CD14-positive monocyte (primary cell): ENCODE measurements around the gene CREG2. TPM values are rescaled to one million over a fixed set of nuclear protein-coding genes. Genes with fewer than 3 reads are reported as not detected.
A peak's percentile ranks its signal among the peaks of the same experiment; 100 is the strongest.

Source experiments
- DNase-seq, 3 donors: peaks; one replicate each; pipeline ENCODE4 v3.0.0-alpha.2; 2011 to 2022
- H2AFZ ChIP-seq: 2 replicates; pipeline ENCODE4 v1.6.0; 2012; ENCODE audit warnings: mild to moderate bottlenecking, low read depth, low read length, inconsistent platforms; ENCODE audit not compliant: insufficient read depth, poor library complexity, severe bottlenecking
- H3K27ac ChIP-seq, 2 donors: 1 replicate in 1 of 2; 2 replicates in 1 of 2; pipeline ENCODE4 v1.5.1; 2012 to 2013; ENCODE audit warnings: low read length in 2 of 2, control low read depth in 1 of 2, inconsistent platforms in 1 of 2, low read depth in 1 of 2, mild to moderate bottlenecking in 1 of 2
- H3K27me3 ChIP-seq, 2 donors: one replicate each; pipeline versions ENCODE4 v1.6.0 to v1.6.1; 2011 to 2013; ENCODE audit warnings: low read length in 2 of 2; ENCODE audit not compliant: control insufficient read depth in 2 of 2, insufficient read depth in 2 of 2
- H3K36me3 ChIP-seq, 2 donors: replicated peaks in 1 of 2; 1 replicate in 1 of 2; 2 replicates in 1 of 2; pipeline versions ENCODE4 v1.5.1 to v1.6.1; 2012 to 2013; ENCODE audit warnings: low read length in 2 of 2, control low read depth in 1 of 2, inconsistent platforms in 1 of 2, mild to moderate bottlenecking in 1 of 2; ENCODE audit not compliant: insufficient read depth in 2 of 2, control insufficient read depth in 1 of 2
- H3K4me1 ChIP-seq, 2 donors: 1 replicate in 1 of 2; 2 replicates in 1 of 2; pipeline versions ENCODE4 v1.5.1 to v1.6.1; 2012 to 2013; ENCODE audit warnings: low read length in 2 of 2, control low read depth in 1 of 2, inconsistent platforms in 1 of 2, mild to moderate bottlenecking in 1 of 2, moderate library complexity in 1 of 2; ENCODE audit not compliant: insufficient read depth in 2 of 2, control insufficient read depth in 1 of 2
- H3K4me2 ChIP-seq: replicated peaks from 2 replicates; pipeline ENCODE3; 2012; ENCODE audit warnings: low read length, moderate library complexity, mild to moderate bottlenecking; ENCODE audit not compliant: poor library complexity, severe bottlenecking; ENCODE audit errors: extremely low read depth
- H3K4me3 ChIP-seq, 3 experiments: fragments of 200-600 bp in 1 of 3; sonication (generic) in 1 of 3; replicated peaks in 1 of 3; 1 replicate in 2 of 3; 2 replicates in 1 of 3; pipeline ENCODE4 v1.5.1; 2011 to 2013; ENCODE audit warnings: low read length in 3 of 3, mild to moderate bottlenecking in 3 of 3, control low read depth in 2 of 3, low read depth in 2 of 3, inconsistent platforms in 1 of 3, moderate library complexity in 1 of 3
- H3K79me2 ChIP-seq: 2 replicates; pipeline ENCODE4 v1.6.0; 2012; ENCODE audit warnings: mild to moderate bottlenecking, control low read depth, inconsistent platforms, low read length, moderate library complexity; ENCODE audit not compliant: insufficient read depth
- H3K9ac ChIP-seq: 2 replicates; pipeline ENCODE4 v1.6.0; 2017; ENCODE audit warnings: low read length, mild to moderate bottlenecking; ENCODE audit not compliant: insufficient read depth, poor library complexity, severe bottlenecking
- H3K9me3 ChIP-seq, 2 donors: replicated peaks in 1 of 2; 1 replicate in 1 of 2; 2 replicates in 1 of 2; pipeline versions ENCODE4 v1.5.1 to v1.6.1; 2012 to 2013; ENCODE audit warnings: low read length in 2 of 2, control low read depth in 1 of 2; ENCODE audit not compliant: control insufficient read depth in 1 of 2, insufficient read depth in 1 of 2
- H4K20me1 ChIP-seq: 2 replicates; pipeline ENCODE4 v1.6.0; 2012; ENCODE audit warnings: mild to moderate bottlenecking, low read length, control low read depth, moderate library complexity; ENCODE audit not compliant: insufficient read depth
- H3K27ac Mint-ChIP-seq, 7 donors: one replicate each; pipeline ENCODE4 v1.8.0; 2020; ENCODE audit warnings: mild to moderate bottlenecking in 7 of 7, mixed read lengths in 7 of 7, moderate library complexity in 6 of 7, inconsistent platforms in 2 of 7
- H3K27me3 Mint-ChIP-seq, 3 donors: one replicate each; pipeline ENCODE4 v1.8.0; 2021 to 2022; ENCODE audit warnings: low read depth in 3 of 3, mild to moderate bottlenecking in 3 of 3, mixed read lengths in 3 of 3, moderate library complexity in 3 of 3, inconsistent platforms in 1 of 3
- H3K36me3 Mint-ChIP-seq, 2 donors: one replicate each; pipeline ENCODE4 v1.8.0; 2020; ENCODE audit warnings: mixed read lengths in 2 of 2, inconsistent platforms in 1 of 2, mild to moderate bottlenecking in 1 of 2
- H3K4me1 Mint-ChIP-seq: one replicate; pipeline ENCODE4 v1.8.0; 2020; ENCODE audit warnings: mild to moderate bottlenecking, mixed read lengths
- H3K4me3 Mint-ChIP-seq, 2 donors: one replicate each; pipeline ENCODE4 v1.8.0; 2020; ENCODE audit warnings: mild to moderate bottlenecking in 2 of 2, mixed read lengths in 2 of 2, moderate library complexity in 1 of 2
- H3K9me3 Mint-ChIP-seq, 7 donors: one replicate each; pipeline ENCODE4 v1.8.0; 2020 to 2022; ENCODE audit warnings: mixed read lengths in 7 of 7, mild to moderate bottlenecking in 6 of 7, moderate library complexity in 6 of 7, inconsistent platforms in 2 of 7
- CTCF ChIP-seq: fragments of 200-600 bp; IDR thresholded peaks from one replicate; pipeline ENCODE4 v1.8.0; 2022; ENCODE audit warnings: antibody characterized with exemption, mild to moderate bottlenecking
- WGBS: methylation state at CpG from one replicate; pipeline ENCODE4 v1.1.5; 2013; ENCODE audit warnings: missing lambda C conversion rate; ENCODE audit not compliant: insufficient coverage; 5-methylcytosine and 5-hydroxymethylcytosine counted together
- intact Hi-C, 2 donors: fragments of 100-400 bp; cut with micrococcal nuclease; formaldehyde crosslinking; loops; one replicate each; pipeline versions ENCODE4 v1.15.0 to v1.15.1; 2023
- polyA plus RNA-seq, 3 donors: library from polyadenylated mRNA; depleted of rRNA in 1 of 3; unstranded in 2 of 3; stranded (reverse) in 1 of 3; fragments of 300-500 nt in 2 of 3; fragments of >200 nt in 1 of 3; fragmentation: Illumina TruSeq in 2 of 3; gene quantifications; 1 replicate in 2 of 3; 2 replicates in 1 of 3; pipeline ENCODE4 v1.2.3, GENCODE V29; 2012 to 2021

Gene CREG2
- polyA plus RNA-seq, 3 donors, result not detected

DNA sequence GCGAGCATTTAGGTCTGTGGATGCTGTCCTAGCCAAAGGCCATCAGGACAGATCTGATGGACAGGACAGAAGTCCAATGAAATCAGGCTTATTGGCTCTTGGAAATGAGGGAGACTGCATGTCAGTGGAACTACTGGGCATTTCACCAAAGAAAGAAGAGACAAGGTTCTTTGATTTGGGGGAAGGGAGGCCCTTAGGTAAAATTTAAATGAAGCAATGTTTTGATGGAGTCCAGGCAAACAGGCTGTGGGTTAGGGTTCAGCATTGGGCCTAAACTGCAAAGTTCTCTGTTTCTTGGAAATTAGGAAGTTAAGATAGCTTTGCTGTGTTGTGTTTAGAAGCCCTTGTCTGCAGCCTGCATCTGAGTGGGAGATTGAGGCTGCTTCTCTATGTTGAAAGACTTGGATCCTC is 47.2 kb downstream of the CREG2 start:
- H3K9me3 ChIP-seq, result no peaks in the 10 kb centered on the region
- intact Hi-C loops, result loop anchor here in 1 of 2 donors (10.0 kb wide), 2 partner anchors 65 to 165 kb away; no protein-coding TSS in a partner anchor
- DNase-seq, result peak in 2 of 3 donors; percentile 11 to 35
- Mint-ChIP-seq H3K4me3 (peak overlapping the region in 1 of 2 donors; percentile 51), H3K9me3 (peaks cover 0 to 2% (median 0%) of the 10 kb centered on the region in 7 donors), H3K36me3 (no peaks in the 10 kb centered on the region), H3K27me3 (peaks cover 0 to 8% (median 7%) of the 10 kb centered on the region in 3 donors), H3K27ac (peak overlapping the region; percentile 54 to 84 (median 62)), H3K4me1 (peaks cover 25% of the 10 kb centered on the region)
- peaks cover 26 to 31% of the 10 kb centered on the region in 2 donors for H3K4me1 ChIP-seq
- no peak overlapping the region for H3K9ac ChIP-seq
- no peaks in the 10 kb centered on the region for H3K79me2 ChIP-seq
- peak overlapping the region; percentile 32 for H2AFZ ChIP-seq
- H3K36me3 ChIP-seq, result no peaks in the 10 kb centered on the region
- H3K27me3 ChIP-seq, result no peaks in the 10 kb centered on the region
- TF ChIP-seq CTCF, result no peak
- 100% methylated on average over 1 of the region's 1 CpG for WGBS
- H4K20me1 ChIP-seq, result no peaks in the 10 kb centered on the region
- H3K4me2 ChIP-seq, result no peak overlapping the region
- peak overlapping the region in 1 of 2 donors; percentile 58 for H3K27ac ChIP-seq
- no peak overlapping the region for H3K4me3 ChIP-seq

- H3K9ac ChIP-seq, result no peak overlapping the region
- H3K79me2 ChIP-seq, result no peaks in the 10 kb centered on the region
- H3K4me1 ChIP-seq, result peaks cover 26 to 31% of the 10 kb centered on the region in 2 donors
- DNase-seq, result no peak
- no peak overlapping the region for H2AFZ ChIP-seq
- H3K27ac ChIP-seq, result no peak overlapping the region
- H3K36me3 Mint-ChIP-seq, result no peaks in the 10 kb centered on the region
- intact Hi-C loops, result no loop called here
- peaks cover 0 to 8% (median 7%) of the 10 kb centered on the region in 3 donors for H3K27me3 Mint-ChIP-seq
- H3K4me2 ChIP-seq, result no peak overlapping the region
- H3K27ac Mint-ChIP-seq, result no peak overlapping the region
- H3K27me3 ChIP-seq, result no peaks in the 10 kb centered on the region
- H3K4me3 Mint-ChIP-seq, result no peak overlapping the region
- no peaks in the 10 kb centered on the region for H3K36me3 ChIP-seq
- WGBS, result 92% methylated on average over 2 of the region's 4 CpGs
- H3K4me3 ChIP-seq, result no peak overlapping the region
- H3K9me3 ChIP-seq, result no peaks in the 10 kb centered on the region
- H3K4me1 Mint-ChIP-seq, result peaks cover 25% of the 10 kb centered on the region
- TF ChIP-seq CTCF, result no peak
- H3K9me3 Mint-ChIP-seq, result peaks cover 0 to 2% (median 0%) of the 10 kb centered on the region in 7 donors
- no peaks in the 10 kb centered on the region for H4K20me1 ChIP-seq
These were observed 47.9 kb downstream of the CREG2 start for GRCh38 chr2:101339266-101339880.
